Breast epithelium (tissue), 4 donors: ENCODE data around the gene NKX6-2. TPM values are rescaled to one million over a fixed set of nuclear protein-coding genes. Genes with fewer than 3 reads are reported as not detected.

ENCODE experiments used
- DNase-seq, 2 donors: peaks; one replicate each; pipeline ENCODE4 v3.0.0-alpha.2; 2019; ENCODE audit warnings: low spot score in 2 of 2
- H3K27ac ChIP-seq, 2 donors: fragments of 200-600 bp; sonication (generic) in 1 of 2; one replicate each; pipeline ENCODE4 v1.5.1; 2016 to 2019; ENCODE audit warnings: mild to moderate bottlenecking in 1 of 2
- H3K27me3 ChIP-seq, 2 donors: fragments of 200-600 bp; sonication (generic) in 1 of 2; one replicate each; pipeline versions ENCODE4 v1.5.1 to v1.6.0; 2017 to 2019; ENCODE audit warnings: control low read depth in 1 of 2, mild to moderate bottlenecking in 1 of 2
- H3K36me3 ChIP-seq: fragments of 200-600 bp; one replicate; pipeline ENCODE4 v1.5.1; 2019
- H3K4me1 ChIP-seq, 2 donors: fragments of 200-600 bp; sonication (generic); one replicate each; pipeline ENCODE4 v1.5.1; 2016 to 2019; ENCODE audit warnings: control low read depth in 1 of 2
- H3K4me3 ChIP-seq, 3 donors: fragments of 200-600 bp; sonication (generic); 1 replicate in 2 of 3; 2 replicates in 1 of 3; pipeline ENCODE4 v1.5.1; 2016 to 2019; ENCODE audit warnings: mild to moderate bottlenecking in 3 of 3, moderate library complexity in 2 of 3
- H3K9me3 ChIP-seq, 2 donors: fragments of 200-600 bp; sonication (generic) in 1 of 2; one replicate each; pipeline ENCODE4 v1.5.1; 2016 to 2019; ENCODE audit warnings: control low read depth in 1 of 2
- POLR2A ChIP-seq: fragments of 450-650 bp; IDR thresholded peaks from one replicate; pipeline ENCODE4 v1.6.1; 2016; ENCODE audit warnings: antibody characterized with exemption, mild to moderate bottlenecking, moderate library complexity
- POLR2AphosphoS5 ChIP-seq, 3 donors: sonication (generic); formaldehyde crosslinking; IDR thresholded peaks; one replicate each; pipeline ENCODE4 v1.6.1; 2017; ENCODE audit warnings: antibody characterized with exemption in 3 of 3
- intact Hi-C: fragments of 100-400 bp; cut with DNase I; formaldehyde crosslinking; loops from one replicate; pipeline ENCODE4 v1.15.1; 2023; ENCODE audit warnings: low total_unique reads
- total RNA-seq, 3 donors: library from RNA; depleted of rRNA; stranded (reverse); fragments of >200 nt; gene quantifications; one replicate each; pipeline ENCODE4 v1.1.0, GENCODE V29; 2016
- TF ChIP-seq, protein P1 (sequence below), 3 donors: fragments of 450-650 bp; IDR thresholded peaks; one replicate each; pipeline ENCODE4 v1.5.1; 2016 to 2017; ENCODE audit warnings: antibody characterized with exemption in 3 of 3, mild to moderate bottlenecking in 3 of 3, moderate library complexity in 3 of 3

Gene NKX6-2
- total RNA-seq, 3 donors from 2014 or later, result not detected

- H3K27ac ChIP-seq, result no peak overlapping the region
- no peaks in the 10 kb centered on the region for H3K4me1 ChIP-seq
- no peak for DNase-seq
- intact Hi-C loops, result no loop called here
- H3K4me3 ChIP-seq, result no peak overlapping the region
- H3K9me3 ChIP-seq, result no peaks in the 10 kb centered on the region
- no peaks in the 10 kb centered on the region for H3K27me3 ChIP-seq
- H3K36me3 ChIP-seq, result no peaks in the 10 kb centered on the region
- TF ChIP-seq POLR2AphosphoS5 (IDR thresholded peaks at IDR 0.05) (no peak), POLR2A (no peak)
- TF ChIP-seq, protein P1, sequence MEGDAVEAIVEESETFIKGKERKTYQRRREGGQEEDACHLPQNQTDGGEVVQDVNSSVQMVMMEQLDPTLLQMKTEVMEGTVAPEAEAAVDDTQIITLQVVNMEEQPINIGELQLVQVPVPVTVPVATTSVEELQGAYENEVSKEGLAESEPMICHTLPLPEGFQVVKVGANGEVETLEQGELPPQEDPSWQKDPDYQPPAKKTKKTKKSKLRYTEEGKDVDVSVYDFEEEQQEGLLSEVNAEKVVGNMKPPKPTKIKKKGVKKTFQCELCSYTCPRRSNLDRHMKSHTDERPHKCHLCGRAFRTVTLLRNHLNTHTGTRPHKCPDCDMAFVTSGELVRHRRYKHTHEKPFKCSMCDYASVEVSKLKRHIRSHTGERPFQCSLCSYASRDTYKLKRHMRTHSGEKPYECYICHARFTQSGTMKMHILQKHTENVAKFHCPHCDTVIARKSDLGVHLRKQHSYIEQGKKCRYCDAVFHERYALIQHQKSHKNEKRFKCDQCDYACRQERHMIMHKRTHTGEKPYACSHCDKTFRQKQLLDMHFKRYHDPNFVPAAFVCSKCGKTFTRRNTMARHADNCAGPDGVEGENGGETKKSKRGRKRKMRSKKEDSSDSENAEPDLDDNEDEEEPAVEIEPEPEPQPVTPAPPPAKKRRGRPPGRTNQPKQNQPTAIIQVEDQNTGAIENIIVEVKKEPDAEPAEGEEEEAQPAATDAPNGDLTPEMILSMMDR (IDR thresholded peaks at IDR 0.05), result no peak
Observed at GRCh38 chr10:132748135-132748534, 37.8 kb downstream of the NKX6-2 start.

GRCh38 chr10:132746801-132747625 lies 38.9 kb downstream of the NKX6-2 start:
- intact Hi-C loops, result no loop called here
- Histone ChIP-seq H3K36me3 (no peaks in the 10 kb centered on the region), H3K9me3 (no peaks in the 10 kb centered on the region), H3K4me1 (no peaks in the 10 kb centered on the region), H3K27ac (no peak overlapping the region), H3K27me3 (no peaks in the 10 kb centered on the region), H3K4me3 (no peak overlapping the region)
- DNase-seq, result no peak
- TF ChIP-seq, protein P1 (IDR thresholded peaks at IDR 0.05), result no peak
- TF ChIP-seq POLR2AphosphoS5 (IDR thresholded peaks at IDR 0.05) (no peak), POLR2A (no peak)

DNA sequence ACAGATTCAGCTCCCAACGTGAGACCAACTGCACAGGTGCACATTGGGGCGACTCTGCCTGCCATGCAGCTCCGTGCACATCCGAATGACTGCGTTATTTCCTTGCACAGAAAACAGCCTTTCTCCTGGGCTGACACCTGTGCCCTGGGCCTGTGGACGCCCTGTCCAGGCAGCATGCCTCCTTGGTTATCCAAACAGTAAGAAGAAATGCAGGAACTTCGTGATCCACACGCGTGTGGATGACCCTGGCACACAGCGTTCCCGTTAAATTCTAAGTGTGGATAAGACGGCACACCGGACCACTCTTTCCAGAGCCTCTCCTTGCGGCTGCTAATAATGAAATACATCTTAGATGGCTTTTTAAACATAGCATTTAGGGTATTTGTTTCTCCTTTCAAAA lies 39.6 kb downstream of the NKX6-2 start:
- TF ChIP-seq, protein P1 (IDR thresholded peaks at IDR 0.05), result no peak
- TF ChIP-seq POLR2AphosphoS5 (IDR thresholded peaks at IDR 0.05), result no peak
- no peak for TF ChIP-seq POLR2A
- intact Hi-C loops, result no loop called here

DNA sequence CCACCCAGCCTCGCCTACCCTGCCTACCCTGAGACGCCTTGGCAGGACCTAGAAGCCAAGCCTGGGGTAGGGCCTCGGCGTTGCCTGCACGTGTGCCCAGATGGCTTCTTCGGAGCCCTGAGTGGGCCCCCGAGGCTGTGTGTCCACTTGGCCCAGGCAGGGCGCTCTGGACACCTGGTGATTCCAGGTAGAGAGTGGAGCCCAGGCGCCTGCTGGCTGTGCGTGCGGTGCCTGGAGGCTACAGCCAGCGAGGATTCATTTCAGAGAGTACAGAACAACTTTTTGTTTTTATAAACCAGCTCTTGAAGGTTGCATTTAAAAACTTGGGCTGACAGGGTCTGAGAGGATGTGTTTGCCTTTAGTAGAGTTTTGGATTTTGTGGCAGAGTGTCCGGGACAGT lies 40.0 kb downstream of the NKX6-2 start:
- no peaks in the 10 kb centered on the region for H3K9me3 ChIP-seq
- H3K36me3 ChIP-seq, result no peaks in the 10 kb centered on the region
- TF ChIP-seq POLR2AphosphoS5 (IDR thresholded peaks at IDR 0.05) (no peak), POLR2A (no peak)
- TF ChIP-seq, protein P1 (IDR thresholded peaks at IDR 0.05), result no peak
- DNase-seq, result no peak
- no peaks in the 10 kb centered on the region for H3K27me3 ChIP-seq
- intact Hi-C loops, result no loop called here
- H3K27ac ChIP-seq, result no peak overlapping the region
- H3K4me1 ChIP-seq, result no peaks in the 10 kb centered on the region
- no peak overlapping the region for H3K4me3 ChIP-seq

More for the DNA sequence above, 39.6 kb downstream of the NKX6-2 start:
- Histone ChIP-seq H3K9me3 (no peaks in the 10 kb centered on the region), H3K4me1 (no peaks in the 10 kb centered on the region), H3K4me3 (no peak overlapping the region), H3K27me3 (no peaks in the 10 kb centered on the region), H3K36me3 (no peaks in the 10 kb centered on the region), H3K27ac (no peak overlapping the region)
- no peak for DNase-seq

- Histone ChIP-seq H3K36me3 (no peaks in the 10 kb centered on the region), H3K27me3 (no peaks in the 10 kb centered on the region), H3K27ac (no peak overlapping the region), H3K4me1 (no peaks in the 10 kb centered on the region), H3K4me3 (no peak overlapping the region), H3K9me3 (no peaks in the 10 kb centered on the region)
- DNase-seq, result no peak
- intact Hi-C loops, result no loop called here
- TF ChIP-seq POLR2AphosphoS5 (IDR thresholded peaks at IDR 0.05) (no peak), POLR2A (no peak)
- TF ChIP-seq, protein P1 (IDR thresholded peaks at IDR 0.05), result no peak
Observed at GRCh38 chr10:132745511-132745910, 40.4 kb downstream of the NKX6-2 start.
